BE2C (cell line): ENCODE data around the gene BCCIP.

Source experiments
- DNase-seq: peaks from one replicate; pipeline ENCODE4 v3.0.0-alpha.2; 2020
- H3K27me3 ChIP-seq: fragments of 250-450 bp; sonication (Bioruptor Pico); 2 replicates; pipeline ENCODE4 v1.5.1; 2020; ENCODE audit warnings: mild to moderate bottlenecking
- H3K36me3 ChIP-seq: fragments of 250-450 bp; sonication (Bioruptor Pico); 2 replicates; pipeline ENCODE4 v1.5.1; 2020; ENCODE audit warnings: mild to moderate bottlenecking
- H3K4me1 ChIP-seq: fragments of 250-450 bp; sonication (Bioruptor Pico); 2 replicates; pipeline ENCODE4 v1.5.1; 2020
- H3K4me3 ChIP-seq: 2 replicates; pipeline ENCODE4 v1.5.1; 2011; ENCODE audit warnings: low read depth, low read length
- H3K9me3 ChIP-seq: fragments of 250-450 bp; sonication (Bioruptor Pico); 2 replicates; pipeline ENCODE4 v1.5.1; 2020
- TF ChIP-seq, protein P1 (sequence below): IDR thresholded peaks from 2 replicates; pipeline ENCODE4 v1.5.1; 2012; ENCODE audit warnings: mild to moderate bottlenecking, low read depth, low read length

Gene BCCIP

DNA sequence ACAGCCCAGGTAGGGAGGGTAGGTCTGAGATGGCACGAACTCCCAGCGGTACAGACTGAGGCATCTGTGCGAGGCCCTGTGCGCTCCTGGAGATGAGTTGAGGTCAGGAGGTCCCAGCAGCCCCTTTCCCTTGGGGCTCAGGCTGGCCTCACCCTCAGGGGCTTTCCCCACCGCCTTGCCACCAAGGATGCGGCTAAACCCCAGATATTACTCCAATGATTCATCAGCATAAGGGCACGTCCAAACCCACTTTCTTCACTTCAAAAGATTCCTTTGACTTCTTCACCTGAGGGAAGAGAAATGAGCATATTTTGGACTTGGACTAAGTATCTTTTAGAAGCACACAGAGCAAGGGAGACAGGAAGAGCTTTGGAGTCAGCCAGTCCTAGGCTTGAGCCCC, 20.6 kb upstream of the BCCIP start:
- Histone ChIP-seq H3K36me3 (peaks cover 6% of the 10 kb centered on the region), H3K4me3 (no peak overlapping the region), H3K9me3 (no peaks in the 10 kb centered on the region), H3K4me1 (no peaks in the 10 kb centered on the region), H3K27me3 (no peaks in the 10 kb centered on the region)
- no peak for DNase-seq
- TF ChIP-seq, protein P1, sequence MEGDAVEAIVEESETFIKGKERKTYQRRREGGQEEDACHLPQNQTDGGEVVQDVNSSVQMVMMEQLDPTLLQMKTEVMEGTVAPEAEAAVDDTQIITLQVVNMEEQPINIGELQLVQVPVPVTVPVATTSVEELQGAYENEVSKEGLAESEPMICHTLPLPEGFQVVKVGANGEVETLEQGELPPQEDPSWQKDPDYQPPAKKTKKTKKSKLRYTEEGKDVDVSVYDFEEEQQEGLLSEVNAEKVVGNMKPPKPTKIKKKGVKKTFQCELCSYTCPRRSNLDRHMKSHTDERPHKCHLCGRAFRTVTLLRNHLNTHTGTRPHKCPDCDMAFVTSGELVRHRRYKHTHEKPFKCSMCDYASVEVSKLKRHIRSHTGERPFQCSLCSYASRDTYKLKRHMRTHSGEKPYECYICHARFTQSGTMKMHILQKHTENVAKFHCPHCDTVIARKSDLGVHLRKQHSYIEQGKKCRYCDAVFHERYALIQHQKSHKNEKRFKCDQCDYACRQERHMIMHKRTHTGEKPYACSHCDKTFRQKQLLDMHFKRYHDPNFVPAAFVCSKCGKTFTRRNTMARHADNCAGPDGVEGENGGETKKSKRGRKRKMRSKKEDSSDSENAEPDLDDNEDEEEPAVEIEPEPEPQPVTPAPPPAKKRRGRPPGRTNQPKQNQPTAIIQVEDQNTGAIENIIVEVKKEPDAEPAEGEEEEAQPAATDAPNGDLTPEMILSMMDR: no peak

DNA sequence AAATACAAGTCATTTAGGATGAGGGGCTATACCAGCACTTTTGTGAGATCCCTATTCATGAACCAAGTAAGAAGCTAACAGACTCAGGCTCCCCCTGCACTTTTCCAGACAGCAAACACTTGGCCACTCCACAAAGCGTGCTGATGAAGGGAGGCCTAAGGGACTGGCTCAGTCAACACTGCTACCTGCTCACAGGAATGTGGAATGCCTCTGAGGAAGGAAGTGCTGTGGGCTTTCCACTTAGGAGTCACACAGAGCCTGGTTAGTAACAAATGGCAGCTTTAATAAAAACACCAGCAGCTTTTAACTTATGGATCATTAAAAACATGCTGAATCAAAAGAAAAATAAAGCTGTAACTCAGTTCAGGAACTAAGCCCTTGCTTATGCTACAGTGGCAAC, 15.3 kb upstream of the BCCIP start:
- Histone ChIP-seq H3K4me1 (peaks cover 4% of the 10 kb centered on the region; the same call in 1 of the 2 replicates), H3K27me3 (no peaks in the 10 kb centered on the region), H3K4me3 (no peak overlapping the region), H3K9me3 (no peaks in the 10 kb centered on the region), H3K36me3 (peaks cover 6% of the 10 kb centered on the region)
- no peak for DNase-seq
- TF ChIP-seq, protein P1: no peak

- H3K9me3 ChIP-seq: no peaks in the 10 kb centered on the region
- H3K4me3 ChIP-seq: no peak overlapping the region
- TF ChIP-seq, protein P1: no peak
- DNase-seq: no peak
- H3K4me1 ChIP-seq: peaks cover 4% of the 10 kb centered on the region; the same call in 1 of the 2 replicates
- H3K27me3 ChIP-seq: no peaks in the 10 kb centered on the region
- peaks cover 6% of the 10 kb centered on the region for H3K36me3 ChIP-seq
Observed at GRCh38 chr10:125811251-125811650, 12.1 kb upstream of the BCCIP start.

DNA sequence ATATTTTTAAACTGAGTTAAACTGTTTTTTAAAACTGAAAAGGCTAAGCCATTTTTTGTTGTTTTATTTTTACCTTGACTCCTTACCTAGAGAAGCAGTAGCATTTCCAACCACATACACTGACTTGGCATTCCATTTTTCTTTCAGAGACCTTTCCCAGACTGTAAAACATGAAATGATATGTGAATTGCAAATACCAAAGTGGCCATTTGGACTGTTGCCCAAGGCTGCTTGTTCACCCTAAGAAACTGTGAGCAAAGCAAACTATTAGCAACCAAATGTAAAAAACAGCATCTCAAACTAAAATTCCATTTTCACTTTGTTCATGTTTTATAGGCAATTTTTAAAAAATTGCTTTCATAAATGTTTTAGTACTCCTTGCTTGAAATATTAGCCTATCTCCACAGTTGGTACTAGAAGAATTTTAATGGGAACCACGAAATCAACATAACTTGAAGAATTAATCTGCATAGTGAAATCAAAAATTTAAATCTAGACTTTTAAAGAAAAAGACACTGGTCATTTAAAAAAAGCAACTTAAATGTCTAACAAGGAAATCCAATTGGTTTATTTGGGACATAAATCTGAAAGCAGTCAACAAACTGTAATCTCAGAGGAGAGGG, 11.1 kb upstream of the BCCIP start:
- Histone ChIP-seq H3K9me3 (no peaks in the 10 kb centered on the region), H3K4me3 (no peak overlapping the region), H3K36me3 (peaks cover 6% of the 10 kb centered on the region), H3K27me3 (no peaks in the 10 kb centered on the region), H3K4me1 (peaks cover 4% of the 10 kb centered on the region; the same call in 1 of the 2 replicates)
- TF ChIP-seq, protein P1: no peak
- DNase-seq: no peak

DNA sequence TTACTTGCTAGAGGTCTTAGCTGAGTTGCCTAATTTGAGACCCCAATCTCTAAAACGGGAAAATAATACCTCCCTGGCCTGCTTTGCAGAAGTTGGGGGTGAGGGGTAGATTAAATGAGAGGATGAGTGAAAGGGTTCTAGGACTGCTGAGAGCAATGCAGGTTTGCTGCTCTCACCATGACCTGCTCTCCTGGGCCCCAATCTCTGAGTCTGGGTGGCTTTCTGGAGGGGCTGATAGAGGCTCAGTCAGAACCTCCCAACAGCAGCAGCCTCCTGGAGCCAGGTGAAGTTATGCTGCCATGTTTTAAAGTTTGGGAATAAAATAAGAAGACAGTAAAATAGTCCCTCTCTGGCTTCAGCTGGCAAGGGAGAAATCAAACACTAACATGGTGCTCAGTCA, 7.6 kb upstream of the BCCIP start:
- no peak overlapping the region for H3K4me3 ChIP-seq
- no peak for DNase-seq
- H3K9me3 ChIP-seq: no peaks in the 10 kb centered on the region
- TF ChIP-seq, protein P1: no peak
- H3K36me3 ChIP-seq: peaks cover 6% of the 10 kb centered on the region
- no peaks in the 10 kb centered on the region for H3K27me3 ChIP-seq
- H3K4me1 ChIP-seq: peaks cover 4% of the 10 kb centered on the region; the same call in 1 of the 2 replicates

DNA sequence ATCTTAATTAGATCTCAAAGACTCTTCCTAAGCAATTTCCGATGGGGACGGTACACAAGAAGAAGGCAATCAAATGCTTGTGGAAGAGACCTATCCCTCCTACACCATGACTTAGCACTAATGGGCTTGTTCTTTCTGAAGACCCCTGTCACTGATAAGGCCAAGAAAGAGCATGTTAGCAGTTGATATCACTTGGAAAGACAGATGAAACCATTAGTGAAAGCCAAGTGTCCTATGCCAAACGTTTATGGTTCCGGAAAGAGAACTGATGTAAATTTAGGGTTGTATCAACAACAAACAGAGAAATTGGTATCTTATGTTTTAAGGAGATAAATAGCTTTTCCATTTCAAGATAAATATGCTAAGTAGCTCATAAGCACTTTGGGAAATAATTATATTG, 6.8 kb upstream of the BCCIP start:
- no peak overlapping the region for H3K4me3 ChIP-seq
- TF ChIP-seq, protein P1: no peak
- H3K36me3 ChIP-seq: peaks cover 6% of the 10 kb centered on the region

More for the DNA sequence above, 6.8 kb upstream of the BCCIP start:
- no peak for DNase-seq
- H3K27me3 ChIP-seq: no peaks in the 10 kb centered on the region
- H3K4me1 ChIP-seq: peaks cover 4% of the 10 kb centered on the region; the same call in 1 of the 2 replicates
- no peaks in the 10 kb centered on the region for H3K9me3 ChIP-seq
